B cell (primary cell): Measurements from ENCODE around the gene CACNA1G. TPM values are rescaled to one million over a fixed set of nuclear protein-coding genes. Genes with fewer than 3 reads are reported as not detected.

Experiments used
- ATAC-seq: fragments of 200-7000 bp; cut with Tn5 transposase; one replicate; pipeline ENCODE4 v1.10.0; 2021; ENCODE audit warnings: low read depth, mild to moderate bottlenecking, moderate number of reproducible peaks, moderate library complexity
- CTCF ChIA-PET: fragments of 350-600 bp; sonication (Branson Sonifier 250); formaldehyde crosslinking; loops from one replicate; lab custom pipeline; 2021; ENCODE audit warnings: antibody characterized with exemption, inconsistent platforms; lab: Charles Lee
- POLR2A ChIA-PET: fragments of 350-600 bp; sonication (Branson Sonifier 250); formaldehyde crosslinking; loops from one replicate; lab custom pipeline; 2021; ENCODE audit warnings: antibody characterized with exemption; lab: Charles Lee
- DNase-seq: peaks from one replicate; pipeline ENCODE4 v3.0.0; 2013
- H2AFZ ChIP-seq: 2 replicates; pipeline ENCODE4 v1.6.1; 2012; ENCODE audit warnings: mild to moderate bottlenecking, low read depth, low read length; ENCODE audit not compliant: insufficient read depth, poor library complexity, severe bottlenecking
- H3K27ac ChIP-seq, 2 donors: 1 replicate in 1 of 2; 2 replicates in 1 of 2; pipeline ENCODE4 v1.5.1; 2012 to 2013; ENCODE audit warnings: low read length in 2 of 2, mild to moderate bottlenecking in 2 of 2, moderate library complexity in 1 of 2
- H3K27me3 ChIP-seq, 4 experiments: fragments of 200-600 bp in 1 of 4; sonication (generic) in 1 of 4; replicated peaks in 1 of 4; 1 replicate in 2 of 4; 2 replicates in 2 of 4; pipeline versions ENCODE4 v1.6.1 to v1.7.0; 2013 to 2016; ENCODE audit warnings: low read length in 3 of 4, mild to moderate bottlenecking in 2 of 4, mixed read lengths in 1 of 4, moderate library complexity in 1 of 4; ENCODE audit not compliant: insufficient read depth in 4 of 4, control insufficient read depth in 3 of 4; ENCODE audit errors: control extremely low read depth in 1 of 4
- H3K36me3 ChIP-seq, 2 experiments: replicated peaks in 1 of 2; 1 replicate in 1 of 2; 2 replicates in 1 of 2; pipeline versions ENCODE4 v1.6.1 to v1.7.1; 2013; ENCODE audit warnings: low read length in 1 of 2; ENCODE audit not compliant: insufficient read depth in 2 of 2, control insufficient read depth in 1 of 2; ENCODE audit errors: control extremely low read depth in 1 of 2, extremely low read depth in 1 of 2
- H3K4me1 ChIP-seq, 2 donors: fragments of 200-600 bp in 1 of 2; sonication (generic) in 1 of 2; 1 replicate in 1 of 2; 2 replicates in 1 of 2; pipeline versions ENCODE4 v1.5.1 to v1.6.1; 2013 to 2017; ENCODE audit warnings: low read length in 2 of 2; ENCODE audit not compliant: control insufficient read depth in 2 of 2, insufficient read depth in 2 of 2
- H3K4me2 ChIP-seq: replicated peaks from 2 replicates; pipeline ENCODE3; 2012; ENCODE audit warnings: mild to moderate bottlenecking, low read depth, low read length; ENCODE audit not compliant: poor library complexity, severe bottlenecking
- H3K4me3 ChIP-seq, 5 experiments: fragments of 200-600 bp in 1 of 5; sonication (generic) in 1 of 5; 1 replicate in 3 of 5; 2 replicates in 2 of 5; pipeline versions ENCODE4 v1.5.1 to v1.7.0; 2011 to 2016; ENCODE audit warnings: low read length in 4 of 5, mild to moderate bottlenecking in 4 of 5, low read depth in 2 of 5, control low read depth in 1 of 5, moderate library complexity in 1 of 5; ENCODE audit not compliant: insufficient read depth in 1 of 5; ENCODE audit errors: control extremely low read depth in 1 of 5, extremely low read depth in 1 of 5
- H3K79me2 ChIP-seq: fragments of 200-600 bp; sonication (generic); one replicate; pipeline ENCODE4 v1.6.0; 2016; ENCODE audit warnings: low read length; ENCODE audit not compliant: control insufficient read depth, insufficient read depth
- H3K9ac ChIP-seq: fragments of 200-600 bp; sonication (generic); 2 replicates; pipeline ENCODE4 v1.6.1; 2017; ENCODE audit warnings: mild to moderate bottlenecking, low read length, moderate library complexity
- H3K9me3 ChIP-seq, 3 donors: one replicate each; pipeline versions ENCODE4 v1.6.1 to v1.7.1; 2013; ENCODE audit warnings: low read length in 2 of 3; ENCODE audit not compliant: control insufficient read depth in 2 of 3, insufficient read depth in 1 of 3; ENCODE audit errors: control extremely low read depth in 1 of 3
- H4K20me1 ChIP-seq: 2 replicates; pipeline ENCODE4 v1.6.0; 2012; ENCODE audit warnings: mild to moderate bottlenecking, low read length; ENCODE audit not compliant: insufficient read depth, control insufficient read depth, poor library complexity, severe bottlenecking
- H3K27ac Mint-ChIP-seq: one replicate; pipeline ENCODE4 v1.8.0; 2021; ENCODE audit warnings: mixed read lengths
- H3K27me3 Mint-ChIP-seq: one replicate; pipeline ENCODE4 v1.8.0; 2021; ENCODE audit warnings: mixed read lengths
- H3K4me1 Mint-ChIP-seq: one replicate; pipeline ENCODE4 v1.8.0; 2021; ENCODE audit warnings: mixed read lengths
- H3K4me3 Mint-ChIP-seq: one replicate; pipeline ENCODE4 v1.8.0; 2021; ENCODE audit warnings: mixed read lengths
- H3K9me3 Mint-ChIP-seq: one replicate; pipeline ENCODE4 v1.8.0; 2022; ENCODE audit warnings: mixed read lengths; ENCODE audit not compliant: insufficient read depth
- CTCF ChIP-seq: fragments of 200-600 bp; IDR thresholded peaks from one replicate; pipeline ENCODE4 v1.8.0; 2022; ENCODE audit warnings: antibody characterized with exemption, mild to moderate bottlenecking
- EZH2 ChIP-seq: IDR thresholded peaks from 2 replicates; pipeline ENCODE4 v1.6.1; 2012; ENCODE audit warnings: borderline replicate concordance, low read depth, mild to moderate bottlenecking, moderate library complexity, low read length; ENCODE audit not compliant: insufficient read depth, poor library complexity, severe bottlenecking
- WGBS: methylation state at CpG from one replicate; pipeline ENCODE4 v1.1.5; 2013; ENCODE audit warnings: missing lambda C conversion rate; ENCODE audit not compliant: insufficient coverage; 5-methylcytosine and 5-hydroxymethylcytosine counted together
- intact Hi-C: fragments of 100-400 bp; cut with micrococcal nuclease; formaldehyde crosslinking; loops from one replicate; pipeline ENCODE4 v1.10.0; 2022
- polyA plus RNA-seq: library from polyadenylated mRNA; depleted of rRNA; stranded (reverse); fragments of >200 nt; gene quantifications from 2 replicates; pipeline ENCODE4 v1.2.3, GENCODE V29; 2012
- total RNA-seq, 2 donors: library from RNA; stranded (reverse); fragments of 120-200 nt in 1 of 2; gene quantifications; 1 replicate in 1 of 2; 2 replicates in 1 of 2; pipeline versions ENCODE4 v1.2.3 to v1.2.4, GENCODE V29; 2013 to 2022

The CACNA1G gene
- total and polyA plus RNA-seq, 2 donors (not counting 1 experiment from before 2014, with no cell fraction given), result 0.12 TPM; not detected in 1

GRCh38 chr17:50529849-50530248 lies 30.7 kb upstream of the CACNA1G start:
- Mint-ChIP-seq H3K27ac (no peak overlapping the region), H3K4me3 (no peak overlapping the region), H3K27me3 (peaks cover 54% of the 10 kb centered on the region), H3K4me1 (peaks cover 9% of the 10 kb centered on the region), H3K9me3 (no peaks in the 10 kb centered on the region)
- H3K27ac ChIP-seq, result no peak overlapping the region
- no peaks in the 10 kb centered on the region for H3K36me3 ChIP-seq
- DNase-seq (no peak), ATAC-seq (no peak)
- H3K9me3 ChIP-seq, result peaks cover 0 to 4% (median 0%) of the 10 kb centered on the region in 3 donors
- H3K4me2 ChIP-seq, result no peak overlapping the region
- no peaks in the 10 kb centered on the region for H4K20me1 ChIP-seq
- H3K9ac ChIP-seq, result no peak overlapping the region
- ChIA-PET POLR2A (no interaction called here), CTCF (no interaction called here)
- H3K4me3 ChIP-seq, result no peak overlapping the region
- H3K79me2 ChIP-seq, result no peaks in the 10 kb centered on the region
- H3K27me3 ChIP-seq, result peaks cover 0 to 62% (median 28%) of the 10 kb centered on the region in 4 experiments
- intact Hi-C loops, result no loop called here
- TF ChIP-seq CTCF (no peak), EZH2 (no peak)
- H2AFZ ChIP-seq, result no peak overlapping the region
- 91% methylated on average over 5 of the region's 7 CpGs for WGBS
- peaks cover 12 to 15% of the 10 kb centered on the region in 2 donors for H3K4me1 ChIP-seq

- H3K27ac ChIP-seq, result no peak overlapping the region
- no peak overlapping the region for H3K27ac Mint-ChIP-seq
- no peak overlapping the region for H3K4me3 Mint-ChIP-seq
- intact Hi-C loops, result no loop called here
- H3K4me2 ChIP-seq, result no peak overlapping the region
- no peaks in the 10 kb centered on the region for H3K79me2 ChIP-seq
- ChIA-PET POLR2A (no interaction called here), CTCF (no interaction called here)
- no peak overlapping the region for H2AFZ ChIP-seq
- H3K27me3 Mint-ChIP-seq, result peaks cover 70% of the 10 kb centered on the region
- H3K27me3 ChIP-seq, result peaks cover 0 to 66% (median 30%) of the 10 kb centered on the region in 4 experiments
- peaks cover 9% of the 10 kb centered on the region for H3K4me1 Mint-ChIP-seq
- H4K20me1 ChIP-seq, result no peaks in the 10 kb centered on the region
- DNase-seq (no peak), ATAC-seq (no peak)
- H3K9ac ChIP-seq, result no peak overlapping the region
- H3K36me3 ChIP-seq, result no peaks in the 10 kb centered on the region
- peaks cover 0 to 4% (median 0%) of the 10 kb centered on the region in 3 donors for H3K9me3 ChIP-seq
- H3K4me3 ChIP-seq, result no peak overlapping the region
- peaks cover 12 to 15% of the 10 kb centered on the region in 2 donors for H3K4me1 ChIP-seq
- no peaks in the 10 kb centered on the region for H3K9me3 Mint-ChIP-seq
- no peak for TF ChIP-seq CTCF
- no peak for TF ChIP-seq EZH2
- 77% methylated on average over 5 of the region's 6 CpGs for WGBS
These were observed 29.0 kb upstream of the CACNA1G start for GRCh38 chr17:50531428-50532025.
